Cardiac septum (tissue), 1 donor: Measurements from ENCODE around the gene GGACT. TPM values are rescaled to one million over a fixed set of nuclear protein-coding genes. Genes with fewer than 3 reads are reported as not detected.
"Not testable (repeated sequence)": the region's sequence is repeated elsewhere in the genome, so short reads cannot be mapped to it uniquely, and the experiment has no call there.

Experiments used
- DNase-seq: peaks from one replicate; pipeline ENCODE4 v3.0.0-alpha.2; 2020; ENCODE audit warnings: low spot score
- intact Hi-C: fragments of 100-400 bp; cut with DNase I; formaldehyde crosslinking; loops from one replicate; pipeline ENCODE4 v1.14.0; 2022
- total RNA-seq: library from RNA; stranded (reverse); fragmentation: NEBNext Ultra II Directional; extraction: Animal tissue kit (Norgen Biotek cat#: 25700); gene quantifications from one replicate; pipeline ENCODE4 v1.2.1, GENCODE V29; 2021
- donor health status: DM: no; HTN: no; CAD: no.

Gene GGACT
- total RNA-seq, 1 donor from 2014 or later, result 1.7 TPM

- intact Hi-C loops, result no loop called here
- no peak for DNase-seq
Observed at GRCh38 chr13:100602493-100603111, 14.0 kb upstream of the GGACT start.

GRCh38 chr13:100601716-100602115 lies 13.1 kb upstream of the GGACT start:
- intact Hi-C loops, result no loop called here
- DNase-seq, result no peak

GRCh38 chr13:100600915-100601314 lies 12.3 kb upstream of the GGACT start:
- no peak for DNase-seq
- intact Hi-C loops, result no loop called here

- intact Hi-C loops, result no loop called here
- no peak for DNase-seq
Observed at GRCh38 chr13:100600461-100600860, 11.9 kb upstream of the GGACT start.

- intact Hi-C loops, result no loop called here
- DNase-seq, result no peak
Observed at GRCh38 chr13:100597253-100597652, 8.7 kb upstream of the GGACT start.

GRCh38 chr13:100596516-100596915 lies 7.9 kb upstream of the GGACT start:
- DNase-seq, result no peak
- intact Hi-C loops, result no loop called here

- no peak for DNase-seq
- intact Hi-C loops, result no loop called here
Observed at GRCh38 chr13:100594731-100595130, 6.1 kb upstream of the GGACT start.

- no peak for DNase-seq
- intact Hi-C loops, result no loop called here
Observed at GRCh38 chr13:100594255-100594654, 5.7 kb upstream of the GGACT start.

- intact Hi-C loops, result no loop called here
- DNase-seq, result no peak
Observed at GRCh38 chr13:100589178-100589725, 663 bp upstream of the GGACT start.

- intact Hi-C loops, result no loop called here
- no peak for DNase-seq
Observed at GRCh38 chr13:100584896-100585295, 3.7 kb downstream of the GGACT start.

- DNase-seq, result no peak
- intact Hi-C loops, result no loop called here
Observed at GRCh38 chr13:100581504-100581903, 7.1 kb downstream of the GGACT start.

GRCh38 chr13:100581030-100581429 lies 7.6 kb downstream of the GGACT start:
- intact Hi-C loops, result no loop called here
- no peak for DNase-seq

GRCh38 chr13:100580045-100580444 lies 8.5 kb downstream of the GGACT start:
- intact Hi-C loops, result no loop called here
- DNase-seq, result no peak

- intact Hi-C loops, DNase-seq: not testable (repeated sequence)
Observed at GRCh38 chr13:100577239-100577638, 11.3 kb downstream of the GGACT start.

- intact Hi-C loops, result no loop called here
- DNase-seq, result no peak
Observed at GRCh38 chr13:100573121-100573520, 15.5 kb downstream of the GGACT start.

GRCh38 chr13:100566543-100566942 lies 22.0 kb downstream of the GGACT start:
- intact Hi-C loops, result no loop called here
- DNase-seq, result no peak

- intact Hi-C loops, result no loop called here
- no peak for DNase-seq
Observed at GRCh38 chr13:100565286-100565685, 23.3 kb downstream of the GGACT start.

GRCh38 chr13:100564444-100565223 lies 24.0 kb downstream of the GGACT start:
- intact Hi-C loops, result no loop called here
- DNase-seq, result no peak

- intact Hi-C loops, result no loop called here
Observed at GRCh38 chr13:100563779-100564178, 24.8 kb downstream of the GGACT start.

GRCh38 chr13:100561599-100562204 lies 26.9 kb downstream of the GGACT start:
- intact Hi-C loops, result no loop called here

More at GRCh38 chr13:100563779-100564178, 24.8 kb downstream of the GGACT start:
- DNase-seq, result no peak

GRCh38 chr13:100561158-100561499 lies 27.5 kb downstream of the GGACT start:
- intact Hi-C loops, result no loop called here

More at GRCh38 chr13:100561599-100562204, 26.9 kb downstream of the GGACT start:
- no peak for DNase-seq

More at GRCh38 chr13:100561158-100561499, 27.5 kb downstream of the GGACT start:
- DNase-seq, result no peak
